ENCODE measurements around the gene KRTAP19-2. TPM values are rescaled to one million over a fixed set of nuclear protein-coding genes. Genes with fewer than 3 reads are reported as not detected.

KRTAP19-2 gene
- total RNA-seq, 1 experiment from 2014 or later = not detected

GRCh38 chr21:30480145-30480544, 7.1 kb downstream of the KRTAP19-2 start, which contains the start of gene KRTAP19-1:
Gene KRTAP19-1 (minus strand): TSS chr21:30480367. CDS start chr21:30480317, 50 bp downstream.
- H3K4me2 ChIP-seq (ENCODE audit: low read length) = no peak within 1 kb of the TSS
- ATAC-seq = no peak
- intact Hi-C loops (cut with micrococcal nuclease) = no loop called here

More at GRCh38 chr21:30480145-30480544, 7.1 kb downstream of the KRTAP19-2 start, which contains the start of gene KRTAP19-1:
- Histone ChIP-seq H3K9ac (ENCODE audit: low read length) (no peak within 1 kb of the TSS), H2AFZ (ENCODE audit: low read depth, low read length, poor library complexity, severe bottlenecking) (no peak within 1 kb of the TSS), H3K4me1 (ENCODE audit: control insufficient read depth in 1 of 2, insufficient read depth in 2 of 2, low read length in 2 of 2) (no peaks in the 10 kb centered on the region), H3K36me3 (ENCODE audit: control insufficient read depth in 1 of 2, insufficient read depth in 2 of 2, low read length in 2 of 2) (no peaks in the 10 kb centered on the region), H3K27me3 (ENCODE audit: insufficient read depth, low read length) (no peaks in the 10 kb centered on the region), H4K20me1 (ENCODE audit: insufficient read depth) (no peaks in the 10 kb centered on the region), H3K27ac (ENCODE audit: low read depth, low read length) (no peak within 1 kb of the TSS), H3K4me3 (replicated peaks in 1 of 2; ENCODE audit: low read depth in 1 of 2, low read length in 2 of 2) (no peak within 1 kb of the TSS), H3K9me2 (ENCODE audit: insufficient read depth) (no peaks in the 10 kb centered on the region), H3K9me3 (ENCODE audit: control insufficient read depth in 1 of 2, insufficient read depth in 1 of 2, low read depth in 1 of 2, low read length in 2 of 2) (peaks cover 0 to 19% of the 10 kb centered on the region in 2 experiments; a peak in 2 of 4 replicates), H3K79me2 (ENCODE audit: insufficient read depth, low read length) (no peaks in the 10 kb centered on the region)
- DNase-seq (ENCODE audit: low read depth, low spot score) = no peak
- BruUV-seq (replicated peaks) = no TSS peak
- TF ChIP-seq CBX3 (IDR thresholded peaks at IDR 0.05; ENCODE audit: low read depth) (no peak), ELF1 (IDR thresholded peaks at IDR 0.05; ENCODE audit: borderline replicate concordance, low read depth) (no peak), RAD21 (IDR thresholded peaks at IDR 0.05; ENCODE audit: low read depth) (no peak), SRF (IDR thresholded peaks at IDR 0.05; ENCODE audit: low read depth) (no peak), SP1 (IDR thresholded peaks at IDR 0.05; ENCODE audit: low read depth) (no peak), FOSL1 (IDR thresholded peaks at IDR 0.05; ENCODE audit: low read depth) (no peak), CTCF (IDR thresholded peaks at IDR 0.05 in 2 of 3, conservative IDR thresholded peaks at IDR 0.05 in 1 of 3; ENCODE audit: borderline replicate concordance in 1 of 3, insufficient read depth in 1 of 3, low read depth in 2 of 3, low read length in 2 of 3) (no peak), POLR2A (IDR thresholded peaks at IDR 0.05; ENCODE audit: borderline replicate concordance, extremely low read depth, insufficient read depth, insufficient read length) (no peak)
- POLR2A ChIA-PET = no interaction called here
- CTCF ChIA-PET = no interaction called here
- RAD21 ChIA-PET (ENCODE audit: low non-redundant PET in 1 of 2, low total read pairs in 2 of 2, uncharacterized antibody in 2 of 2, unreplicated experiment in 2 of 2) = no interaction called here
